Neuronal stem cell (in vitro differentiated cells): Measurements from ENCODE around the gene ING5.

Source experiments
- DNase-seq: peaks from one replicate; pipeline ENCODE4 v3.0.0-alpha.2; 2013; ENCODE audit warnings: low spot score
- H2AFZ ChIP-seq: one replicate; pipeline ENCODE4 v1.6.1; 2013; ENCODE audit warnings: mild to moderate bottlenecking, low read length, inconsistent platforms
- H2AK5ac ChIP-seq: 2 replicates; pipeline ENCODE4 v1.6.1; 2013; ENCODE audit warnings: low read depth, mild to moderate bottlenecking, inconsistent platforms, low read length, moderate library complexity, mixed read lengths
- H2BK120ac ChIP-seq: 2 replicates; pipeline ENCODE4 v1.6.1; 2013; ENCODE audit warnings: low read depth, mild to moderate bottlenecking, inconsistent platforms, low read length, moderate library complexity, mixed read lengths
- H2BK12ac ChIP-seq: one replicate; pipeline ENCODE4 v1.6.1; 2013; ENCODE audit warnings: low read length, inconsistent platforms
- H2BK15ac ChIP-seq: 2 replicates; pipeline ENCODE4 v1.6.1; 2013; ENCODE audit warnings: mild to moderate bottlenecking, low read length, inconsistent platforms, mixed read lengths
- H2BK5ac ChIP-seq: one replicate; pipeline ENCODE4 v1.6.1; 2013; ENCODE audit warnings: inconsistent platforms, mild to moderate bottlenecking, low read length, moderate library complexity
- H3K14ac ChIP-seq: one replicate; pipeline ENCODE4 v1.6.1; 2013; ENCODE audit warnings: low read length, inconsistent platforms
- H3K18ac ChIP-seq: 2 replicates; pipeline ENCODE4 v1.6.1; 2013; ENCODE audit warnings: low read length, inconsistent platforms
- H3K23ac ChIP-seq: 2 replicates; pipeline ENCODE4 v1.6.1; 2013; ENCODE audit warnings: low read depth, mild to moderate bottlenecking, mixed read lengths, low read length, inconsistent platforms; ENCODE audit not compliant: poor library complexity
- H3K27ac ChIP-seq: replicated peaks from 3 replicates; pipeline ENCODE4 v1.5.1; 2013; ENCODE audit warnings: low read length, inconsistent platforms
- H3K27me3 ChIP-seq, 3 experiments: 2 replicates each; pipeline ENCODE4 v1.6.1; 2013; ENCODE audit warnings: low read length in 3 of 3, mild to moderate bottlenecking in 2 of 3, inconsistent platforms in 1 of 3, low read depth in 1 of 3, mixed read lengths in 1 of 3, moderate library complexity in 1 of 3; ENCODE audit not compliant: control insufficient read depth in 3 of 3, insufficient read depth in 3 of 3
- H3K36me3 ChIP-seq, 2 donors: replicated peaks in 1 of 2; 2 replicates each; pipeline ENCODE4 v1.6.1; 2013; ENCODE audit warnings: low read length in 2 of 2; ENCODE audit not compliant: control insufficient read depth in 2 of 2, insufficient read depth in 2 of 2
- H3K4ac ChIP-seq: 2 replicates; pipeline ENCODE4 v1.6.1; 2013; ENCODE audit warnings: inconsistent platforms, mild to moderate bottlenecking, low read length, moderate library complexity
- H3K4me1 ChIP-seq, 2 donors: 1 replicate in 1 of 2; 2 replicates in 1 of 2; pipeline ENCODE4 v1.6.1; 2013; ENCODE audit warnings: low read length in 2 of 2, low read depth in 1 of 2; ENCODE audit not compliant: control insufficient read depth in 2 of 2, insufficient read depth in 1 of 2
- H3K4me2 ChIP-seq: one replicate; pipeline ENCODE4 v1.6.1; 2013; ENCODE audit warnings: mild to moderate bottlenecking, low read length, inconsistent platforms; ENCODE audit not compliant: insufficient read depth, poor library complexity, severe bottlenecking
- H3K4me3 ChIP-seq, 2 donors: 2 replicates each; pipeline ENCODE4 v1.5.1; 2013; ENCODE audit warnings: low read length in 2 of 2, mild to moderate bottlenecking in 2 of 2, inconsistent platforms in 1 of 2, moderate library complexity in 1 of 2
- H3K79me1 ChIP-seq: one replicate; pipeline ENCODE4 v1.6.1; 2013; ENCODE audit warnings: low read depth, mild to moderate bottlenecking, inconsistent platforms, low read length, moderate library complexity
- H3K9ac ChIP-seq: one replicate; pipeline ENCODE4 v1.6.1; 2013; ENCODE audit warnings: mild to moderate bottlenecking, low read depth, low read length, inconsistent platforms; ENCODE audit not compliant: poor library complexity
- H3K9me3 ChIP-seq, 2 donors: replicated peaks in 1 of 2; 2 replicates each; pipeline versions ENCODE3 to v1.6.1; 2013; ENCODE audit warnings: low read length in 2 of 2, mild to moderate bottlenecking in 2 of 2, inconsistent platforms in 1 of 2, low read depth in 1 of 2, mixed read lengths in 1 of 2, moderate library complexity in 1 of 2; ENCODE audit not compliant: control insufficient read depth in 2 of 2, insufficient read depth in 1 of 2
- H4K8ac ChIP-seq: one replicate; pipeline ENCODE4 v1.6.1; 2013; ENCODE audit warnings: low read depth, mild to moderate bottlenecking, inconsistent platforms, low read length, moderate library complexity
- H4K91ac ChIP-seq: one replicate; pipeline ENCODE4 v1.6.1; 2013; ENCODE audit warnings: low read length, low read depth, mild to moderate bottlenecking, inconsistent platforms; ENCODE audit not compliant: poor library complexity
- WGBS, 2 donors: extraction: QIAGEN DNeasy Blood & Tissue Kit; methylation state at CpG; one replicate each; pipeline ENCODE4 v1.1.7; 2013; ENCODE audit warnings: missing lambda C conversion rate in 2 of 2, mixed read lengths in 1 of 2; ENCODE audit not compliant: insufficient read length in 2 of 2, insufficient replicate concordance in 1 of 2; ENCODE audit errors: extremely low coverage in 2 of 2; 5-methylcytosine and 5-hydroxymethylcytosine counted together

The ING5 gene

GRCh38 chr2:241777686-241778627 is 76.1 kb downstream of the ING5 start:
- Histone ChIP-seq H2BK12ac (no peak overlapping the region), H3K4me3 (no peak overlapping the region), H3K4ac (no peak overlapping the region), H3K9me3 (peaks cover 2 to 3% of the 10 kb centered on the region in 2 donors), H2BK5ac (no peak overlapping the region), H4K8ac (no peak overlapping the region), H3K4me1 (no peaks in the 10 kb centered on the region), H3K79me1 (peaks cover 2% of the 10 kb centered on the region), H2BK120ac (peak overlapping the region; percentile 77), H3K27ac (no peak overlapping the region), H2BK15ac (no peak overlapping the region), H3K14ac (no peak overlapping the region), H2AK5ac (peak overlapping the region; percentile 91), H3K23ac (no peak overlapping the region), H3K9ac (no peak overlapping the region), H3K36me3 (no peaks in the 10 kb centered on the region), H3K4me2 (no peak overlapping the region), H3K18ac (peak overlapping the region; percentile 78), H4K91ac (peak overlapping the region; percentile 20), H3K27me3 (no peaks in the 10 kb centered on the region), H2AFZ (peak overlapping the region; percentile 15)
- no peak for DNase-seq
- WGBS, 2 donors: no CpG with 5 or more reads among the region's 21 CpGs
